HG02571 (cell line): ENCODE measurements around the gene NTMT2.

ENCODE experiments used
- ATAC-seq: cut with Tn5 transposase; IDR thresholded peaks from one replicate; pipeline ENCODE4 v1.9.1; 2021; ENCODE audit warnings: mild to moderate bottlenecking, moderate library complexity; ENCODE audit not compliant: unreplicated experiment

The NTMT2 gene

GRCh38 chr1:170203693-170204092, 57.9 kb downstream of the NTMT2 start:
- no peak for ATAC-seq

GRCh38 chr1:170204121-170204520, 58.4 kb downstream of the NTMT2 start:
- ATAC-seq: no peak

- no peak for ATAC-seq
These were observed 59.5 kb downstream of the NTMT2 start for GRCh38 chr1:170205301-170205700.

- no peak for ATAC-seq
These were observed 63.4 kb downstream of the NTMT2 start for GRCh38 chr1:170209125-170209524.

GRCh38 chr1:170210142-170210541, 64.4 kb downstream of the NTMT2 start:
- ATAC-seq: no peak

GRCh38 chr1:170213596-170213995, 67.8 kb downstream of the NTMT2 start:
- no peak for ATAC-seq

- ATAC-seq: no peak
These were observed 68.6 kb downstream of the NTMT2 start for GRCh38 chr1:170214117-170215032.

- no peak for ATAC-seq
These were observed 69.5 kb downstream of the NTMT2 start for GRCh38 chr1:170215072-170215885.

GRCh38 chr1:170217517-170218256, 71.9 kb downstream of the NTMT2 start:
- ATAC-seq: no peak

GRCh38 chr1:170218257-170218650, 72.5 kb downstream of the NTMT2 start:
- no peak for ATAC-seq
